GM10266 (cell line): ENCODE measurements around the gene CAPN3.

Experiments
- DNase-seq: peaks from one replicate; pipeline ENCODE4 v3.0.0; 2012; ENCODE audit errors: extremely low spot score
- CTCF ChIP-seq: IDR thresholded peaks from 2 replicates; pipeline ENCODE4 v1.5.1; 2012; ENCODE audit warnings: mild to moderate bottlenecking, low read depth; ENCODE audit not compliant: control insufficient read depth, insufficient read depth; ENCODE audit errors: missing control alignments

Gene CAPN3

GRCh38 chr15:42355291-42355690, 4.0 kb upstream of the CAPN3 start:
- TF ChIP-seq CTCF, result no peak
- no peak for DNase-seq

- DNase-seq, result no peak
- no peak for TF ChIP-seq CTCF
Observed at GRCh38 chr15:42356851-42357250, 2.5 kb upstream of the CAPN3 start.

GRCh38 chr15:42358141-42358540, 1.2 kb upstream of the CAPN3 start:
- DNase-seq, result no peak
- TF ChIP-seq CTCF, result no peak

- no peak for TF ChIP-seq CTCF
- DNase-seq, result no peak
Observed at GRCh38 chr15:42359985-42360384, 684 bp downstream of the CAPN3 start.

- no peak for TF ChIP-seq CTCF
- no peak for DNase-seq
Observed at GRCh38 chr15:42360535-42361112, 1.3 kb downstream of the CAPN3 start.

GRCh38 chr15:42363487-42363886, 4.2 kb downstream of the CAPN3 start:
- no peak for DNase-seq

More at GRCh38 chr15:42363487-42363886, 4.2 kb downstream of the CAPN3 start:
- TF ChIP-seq CTCF, result no peak
